ENCODE results near the gene GINS2. TPM values are rescaled to one million over a fixed set of nuclear protein-coding genes. Genes with fewer than 3 reads are reported as not detected.

GINS2 gene
- total RNA-seq, 1 donor: 1.8 TPM

GRCh38 chr16:85711982-85712587 lies 23.3 kb upstream of the GINS2 start:
- no peaks in the 10 kb centered on the region for H3K79me2 ChIP-seq (ENCODE audit: insufficient read depth, low read length)
- H4K20me1 ChIP-seq (ENCODE audit: insufficient read depth, low read length): no peaks in the 10 kb centered on the region
- H3K4me1 ChIP-seq (ENCODE audit: insufficient read depth, low read length): no peaks in the 10 kb centered on the region
- H3K27ac ChIP-seq (ENCODE audit: low read depth, low read length): no peak overlapping the region
- DNase-seq (ENCODE audit: insufficient read length, low spot score, missing footprints): peak; percentile 50
- no peak overlapping the region for H3K4me3 ChIP-seq (ENCODE audit: insufficient read depth, low read length)
- no peak overlapping the region for H2AFZ ChIP-seq (ENCODE audit: low read length)
- no peaks in the 10 kb centered on the region for H3K27me3 ChIP-seq (ENCODE audit: insufficient read depth, low read length)
- no peaks in the 10 kb centered on the region for H3K36me3 ChIP-seq (ENCODE audit: insufficient read depth, low read length)
- H3K4me2 ChIP-seq (ENCODE audit: insufficient read depth, low read length): no peak overlapping the region
- H3K9me3 ChIP-seq (ENCODE audit: low read depth, low read length): peaks cover 3% of the 10 kb centered on the region
- TF ChIP-seq, protein P1, sequence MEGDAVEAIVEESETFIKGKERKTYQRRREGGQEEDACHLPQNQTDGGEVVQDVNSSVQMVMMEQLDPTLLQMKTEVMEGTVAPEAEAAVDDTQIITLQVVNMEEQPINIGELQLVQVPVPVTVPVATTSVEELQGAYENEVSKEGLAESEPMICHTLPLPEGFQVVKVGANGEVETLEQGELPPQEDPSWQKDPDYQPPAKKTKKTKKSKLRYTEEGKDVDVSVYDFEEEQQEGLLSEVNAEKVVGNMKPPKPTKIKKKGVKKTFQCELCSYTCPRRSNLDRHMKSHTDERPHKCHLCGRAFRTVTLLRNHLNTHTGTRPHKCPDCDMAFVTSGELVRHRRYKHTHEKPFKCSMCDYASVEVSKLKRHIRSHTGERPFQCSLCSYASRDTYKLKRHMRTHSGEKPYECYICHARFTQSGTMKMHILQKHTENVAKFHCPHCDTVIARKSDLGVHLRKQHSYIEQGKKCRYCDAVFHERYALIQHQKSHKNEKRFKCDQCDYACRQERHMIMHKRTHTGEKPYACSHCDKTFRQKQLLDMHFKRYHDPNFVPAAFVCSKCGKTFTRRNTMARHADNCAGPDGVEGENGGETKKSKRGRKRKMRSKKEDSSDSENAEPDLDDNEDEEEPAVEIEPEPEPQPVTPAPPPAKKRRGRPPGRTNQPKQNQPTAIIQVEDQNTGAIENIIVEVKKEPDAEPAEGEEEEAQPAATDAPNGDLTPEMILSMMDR (IDR thresholded peaks at IDR 0.05; ENCODE audit: extremely low read depth, low read depth, low read length): no peak

- peaks cover 3% of the 10 kb centered on the region for H3K9me3 ChIP-seq (ENCODE audit: low read depth, low read length)
- DNase-seq (ENCODE audit: insufficient read length, low spot score, missing footprints): peak; percentile 13
- TF ChIP-seq, protein P1 (IDR thresholded peaks at IDR 0.05; ENCODE audit: extremely low read depth, low read depth, low read length): no peak
- no peak overlapping the region for H2AFZ ChIP-seq (ENCODE audit: low read length)
- no peak overlapping the region for H3K4me3 ChIP-seq (ENCODE audit: insufficient read depth, low read length)
- no peaks in the 10 kb centered on the region for H4K20me1 ChIP-seq (ENCODE audit: insufficient read depth, low read length)
- H3K27me3 ChIP-seq (ENCODE audit: insufficient read depth, low read length): no peaks in the 10 kb centered on the region
- no peak overlapping the region for H3K4me2 ChIP-seq (ENCODE audit: insufficient read depth, low read length)
- no peaks in the 10 kb centered on the region for H3K36me3 ChIP-seq (ENCODE audit: insufficient read depth, low read length)
- no peaks in the 10 kb centered on the region for H3K4me1 ChIP-seq (ENCODE audit: insufficient read depth, low read length)
- no peaks in the 10 kb centered on the region for H3K79me2 ChIP-seq (ENCODE audit: insufficient read depth, low read length)
- no peak overlapping the region for H3K27ac ChIP-seq (ENCODE audit: low read depth, low read length)
Measured at GRCh38 chr16:85710732-85711131, 22.0 kb upstream of the GINS2 start.

- no peak overlapping the region for H3K27ac ChIP-seq (ENCODE audit: low read depth, low read length)
- no peaks in the 10 kb centered on the region for H3K27me3 ChIP-seq (ENCODE audit: insufficient read depth, low read length)
- H3K4me3 ChIP-seq (ENCODE audit: insufficient read depth, low read length): no peak overlapping the region
- DNase-seq (ENCODE audit: insufficient read length, low spot score, missing footprints): peak; percentile 73
- H3K79me2 ChIP-seq (ENCODE audit: insufficient read depth, low read length): no peaks in the 10 kb centered on the region
- TF ChIP-seq, protein P1 (IDR thresholded peaks at IDR 0.05; ENCODE audit: extremely low read depth, low read depth, low read length): no peak
- no peak overlapping the region for H2AFZ ChIP-seq (ENCODE audit: low read length)
- no peaks in the 10 kb centered on the region for H4K20me1 ChIP-seq (ENCODE audit: insufficient read depth, low read length)
- H3K4me1 ChIP-seq (ENCODE audit: insufficient read depth, low read length): no peaks in the 10 kb centered on the region
- no peak overlapping the region for H3K4me2 ChIP-seq (ENCODE audit: insufficient read depth, low read length)
- peaks cover 3% of the 10 kb centered on the region for H3K9me3 ChIP-seq (ENCODE audit: low read depth, low read length)
- H3K36me3 ChIP-seq (ENCODE audit: insufficient read depth, low read length): no peaks in the 10 kb centered on the region
Measured at GRCh38 chr16:85709766-85710585, 21.2 kb upstream of the GINS2 start.

GRCh38 chr16:85708338-85708737 lies 19.6 kb upstream of the GINS2 start:
- peak; percentile 14 for DNase-seq (ENCODE audit: insufficient read length, low spot score, missing footprints)
- Histone ChIP-seq H3K36me3 (ENCODE audit: insufficient read depth, low read length) (no peaks in the 10 kb centered on the region), H3K4me1 (ENCODE audit: insufficient read depth, low read length) (no peaks in the 10 kb centered on the region), H4K20me1 (ENCODE audit: insufficient read depth, low read length) (no peaks in the 10 kb centered on the region), H3K4me2 (ENCODE audit: insufficient read depth, low read length) (no peak overlapping the region), H3K27me3 (ENCODE audit: insufficient read depth, low read length) (no peaks in the 10 kb centered on the region), H3K27ac (ENCODE audit: low read depth, low read length) (no peak overlapping the region), H3K9me3 (ENCODE audit: low read depth, low read length) (peaks cover 3% of the 10 kb centered on the region), H3K79me2 (ENCODE audit: insufficient read depth, low read length) (no peaks in the 10 kb centered on the region), H3K4me3 (ENCODE audit: insufficient read depth, low read length) (no peak overlapping the region), H2AFZ (ENCODE audit: low read length) (no peak overlapping the region)
- TF ChIP-seq, protein P1 (IDR thresholded peaks at IDR 0.05; ENCODE audit: extremely low read depth, low read depth, low read length): no peak

Data from osteoblast (primary cell).